ENCODE results near the gene SSMEM1. TPM values are rescaled to one million over a fixed set of nuclear protein-coding genes. Genes with fewer than 3 reads are reported as not detected.
"Not testable (repeated sequence)": the region's sequence is repeated elsewhere in the genome, so short reads cannot be mapped to it uniquely, and the experiment has no call there.

Gene SSMEM1
- total and polyA plus RNA-seq, 10 donors = not detected

- DNase-seq = no peak
- Histone ChIP-seq H3K9me3 (no peaks in the 10 kb centered on the region), H3K27ac (no peak overlapping the region), H3K4me1 (no peaks in the 10 kb centered on the region), H3K4me3 (no peak overlapping the region), H3K36me3 (peaks cover 0 to 99% (median 54%) of the 10 kb centered on the region in 6 donors), H3K27me3 (replicated peaks in 1 of 7) (no peaks in the 10 kb centered on the region)
- 88 to 99% (median 97%) methylated on average over 2 of the region's 2 CpGs for WGBS, 5 donors
- intact Hi-C loops (cut with DNase I; ENCODE audit: low total_unique reads) = no loop called here
- TF ChIP-seq CTCF (IDR thresholded peaks at IDR 0.05 in 8 of 11, conservative IDR thresholded peaks at IDR 0.05 in 3 of 11) (no peak), POLR2AphosphoS5 (IDR thresholded peaks at IDR 0.05) (no peak), POLR2A (IDR thresholded peaks at IDR 0.05) (no peak)
These were observed 26.4 kb upstream of the SSMEM1 start for GRCh38 chr7:130181263-130181605.

GRCh38 chr7:130182990-130183389, 24.7 kb upstream of the SSMEM1 start:
- TF ChIP-seq POLR2A (IDR thresholded peaks at IDR 0.05) (no peak), CTCF (IDR thresholded peaks at IDR 0.05 in 8 of 11, conservative IDR thresholded peaks at IDR 0.05 in 3 of 11) (no peak), POLR2AphosphoS5 (IDR thresholded peaks at IDR 0.05) (no peak)
- no peaks in the 10 kb centered on the region for H3K9me3 ChIP-seq
- H3K4me1 ChIP-seq = no peaks in the 10 kb centered on the region
- WGBS, 5 donors = 76 to 89% (median 78%) methylated on average over 2 of the region's 2 CpGs
- peaks cover 0 to 96% (median 54%) of the 10 kb centered on the region in 6 donors for H3K36me3 ChIP-seq
- H3K4me3 ChIP-seq = no peak overlapping the region
- no peak overlapping the region for H3K27ac ChIP-seq
- no peaks in the 10 kb centered on the region for H3K27me3 ChIP-seq (replicated peaks in 1 of 7)
- no peak for DNase-seq
- intact Hi-C loops (cut with DNase I; ENCODE audit: low total_unique reads) = no loop called here

GRCh38 chr7:130184349-130184748, 23.3 kb upstream of the SSMEM1 start:
- 86 to 97% (median 96%) methylated on average over 5 of the region's 5 CpGs for WGBS, 5 donors
- H3K27me3 ChIP-seq (replicated peaks in 1 of 7); DNase-seq; H3K9me3 ChIP-seq; H3K4me1 ChIP-seq; H3K27ac ChIP-seq; intact Hi-C loops (cut with DNase I; ENCODE audit: low total_unique reads); H3K4me3 ChIP-seq: not testable (repeated sequence)
- peaks cover 0 to 96% (median 48%) of the 10 kb centered on the region in 6 donors for H3K36me3 ChIP-seq

- Histone ChIP-seq H3K4me1 (no peaks in the 10 kb centered on the region), H3K4me3 (no peak overlapping the region), H3K27me3 (replicated peaks in 1 of 7) (no peaks in the 10 kb centered on the region), H3K27ac (no peak overlapping the region), H3K36me3 (peaks cover 0 to 96% (median 35%) of the 10 kb centered on the region in 6 donors), H3K9me3 (no peaks in the 10 kb centered on the region)
- intact Hi-C loops (cut with DNase I; ENCODE audit: low total_unique reads) = no loop called here
- no peak for TF ChIP-seq CTCF (IDR thresholded peaks at IDR 0.05 in 8 of 11, conservative IDR thresholded peaks at IDR 0.05 in 3 of 11)
- no peak for TF ChIP-seq POLR2AphosphoS5 (IDR thresholded peaks at IDR 0.05)
- TF ChIP-seq POLR2A (IDR thresholded peaks at IDR 0.05) = no peak
- WGBS, 5 donors = 86 to 94% (median 92%) methylated on average over 2 of the region's 2 CpGs
- no peak for DNase-seq
These were observed 20.3 kb upstream of the SSMEM1 start for GRCh38 chr7:130187360-130187759.

- H3K27me3 ChIP-seq (replicated peaks in 1 of 7) = no peaks in the 10 kb centered on the region
- H3K9me3 ChIP-seq = no peaks in the 10 kb centered on the region
- H3K4me1 ChIP-seq = no peaks in the 10 kb centered on the region
- no peak overlapping the region for H3K27ac ChIP-seq
- intact Hi-C loops (cut with DNase I; ENCODE audit: low total_unique reads) = no loop called here
- no peak overlapping the region for H3K4me3 ChIP-seq
- peaks cover 0 to 96% (median 29%) of the 10 kb centered on the region in 6 donors for H3K36me3 ChIP-seq
- DNase-seq = no peak
- TF ChIP-seq POLR2A (IDR thresholded peaks at IDR 0.05) = no peak
- TF ChIP-seq POLR2AphosphoS5 (IDR thresholded peaks at IDR 0.05) = no peak
- WGBS, 5 donors = 83 to 97% (median 90%) methylated on average over 5 of the region's 5 CpGs
These were observed 18.3 kb upstream of the SSMEM1 start for GRCh38 chr7:130189343-130189742.

All from spleen (tissue), 11 donors.